ENCODE data around the gene CRYBG2.

CRYBG2 gene

DNA sequence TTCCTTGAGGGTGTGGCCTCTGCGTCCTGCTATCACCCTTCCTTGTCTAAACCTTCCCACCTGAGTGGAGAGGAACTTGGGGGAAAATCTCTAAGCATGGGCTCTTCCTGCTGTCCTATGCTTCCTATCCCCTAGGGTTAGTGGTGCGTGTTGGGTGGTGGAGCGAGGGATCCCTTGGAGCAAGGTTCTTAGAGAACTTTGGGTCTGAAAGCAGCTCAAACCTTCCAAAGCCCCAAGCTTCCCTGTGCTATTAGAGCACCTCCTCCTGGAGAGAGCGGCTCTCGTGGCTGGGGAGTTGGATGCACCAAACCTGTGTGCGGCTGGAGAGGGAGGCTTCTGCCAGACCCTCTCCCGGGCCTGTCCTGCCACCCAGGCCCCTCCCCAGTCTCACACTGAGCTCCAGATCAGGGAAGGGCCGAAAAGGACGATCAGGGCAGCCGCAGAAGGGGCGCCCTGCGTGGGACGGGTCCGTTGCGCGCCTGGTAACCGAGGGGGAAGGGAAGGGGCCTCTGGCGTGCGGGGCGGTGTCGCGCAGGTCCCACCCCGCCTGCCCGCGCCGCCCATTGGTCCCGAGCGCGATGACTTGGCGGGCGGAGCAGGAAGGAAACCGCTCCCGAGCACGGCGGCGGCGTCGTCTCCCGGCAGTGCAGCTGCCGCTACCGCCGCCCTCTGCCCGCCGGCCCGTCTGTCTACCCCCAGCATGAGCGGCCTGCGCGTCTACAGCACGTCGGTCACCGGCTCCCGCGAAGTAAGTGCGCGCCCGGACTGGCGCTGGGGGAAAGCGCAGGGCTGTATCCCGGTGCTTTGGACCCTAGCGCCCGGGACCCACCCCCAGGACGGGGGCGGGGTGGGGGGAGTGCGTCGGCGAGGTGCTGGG is 74.2 kb downstream of the CRYBG2 start, which contains the start of gene SH3BGRL3:
SH3BGRL3 (plus strand) TSS at position 631 of the 877 bp plus-strand sequence; CDS start at position 701, 70 bp downstream.
- peak; percentile 85 to 88 for DNase-seq

DNA sequence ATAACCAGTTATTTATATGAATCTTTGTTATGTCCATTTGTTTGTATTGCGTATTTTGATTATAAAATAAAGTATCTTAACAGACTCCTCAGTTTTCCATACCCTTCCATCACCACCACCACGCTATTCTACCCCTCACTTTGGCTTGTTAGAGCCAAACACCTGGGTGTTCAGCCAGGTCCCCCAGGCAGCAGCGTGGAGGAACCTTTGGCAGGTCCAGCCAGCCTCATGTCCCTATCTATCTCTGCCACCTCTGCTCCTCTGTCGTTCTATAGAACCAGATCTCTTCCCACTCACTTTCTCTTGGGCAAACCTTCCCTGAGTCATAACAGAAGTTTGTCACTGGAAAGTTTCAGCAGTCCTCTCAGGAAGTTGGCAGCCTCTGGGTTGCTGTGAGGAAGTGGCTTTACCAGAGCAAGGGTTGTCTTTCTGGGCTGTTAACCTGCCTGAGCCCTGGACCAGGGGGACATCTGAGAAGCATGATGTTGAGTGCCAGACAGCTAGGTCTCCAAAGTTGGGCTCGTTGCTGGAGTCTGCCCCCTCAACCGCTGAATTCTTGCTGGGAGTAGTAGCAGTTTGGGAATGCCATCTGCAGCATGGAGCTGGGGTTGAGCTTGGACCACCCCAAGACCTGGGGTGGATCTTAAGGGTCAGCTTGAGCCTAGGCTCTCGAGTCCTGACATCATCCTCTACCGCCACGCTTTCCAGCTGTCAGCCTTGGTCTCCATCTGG is 75.0 kb downstream of the CRYBG2 start:
- peak; percentile 58 to 70 for DNase-seq

DNA sequence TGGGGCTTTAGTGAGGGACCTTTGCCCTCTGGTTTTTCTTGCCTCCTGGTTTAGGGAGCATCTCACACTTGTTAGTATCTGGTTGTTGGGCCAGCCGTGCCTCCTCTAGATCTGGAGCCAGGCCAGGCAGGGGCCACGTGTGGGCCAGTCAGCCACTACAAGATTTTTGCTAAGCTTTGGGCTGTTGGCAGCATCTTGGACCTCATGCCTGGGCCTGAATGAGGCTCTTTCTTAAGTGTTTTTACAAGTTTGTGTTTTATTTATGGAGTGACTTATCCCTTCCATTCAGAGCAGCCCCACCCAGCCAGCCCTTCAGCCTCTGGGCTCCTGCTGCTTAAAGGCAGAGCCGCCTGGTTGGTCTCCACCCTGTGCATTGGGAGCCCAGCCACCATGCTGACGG is 75.6 kb downstream of the CRYBG2 start:
- peak; percentile 21 to 35 for DNase-seq

- DNase-seq, result no peak
These were observed 76.2 kb downstream of the CRYBG2 start for GRCh38 chr1:26277719-26278118.

GRCh38 chr1:26277261-26277661 is 76.7 kb downstream of the CRYBG2 start:
- no peak for DNase-seq

- DNase-seq, result no peak
These were observed 77.5 kb downstream of the CRYBG2 start for GRCh38 chr1:26276432-26276838.

DNA sequence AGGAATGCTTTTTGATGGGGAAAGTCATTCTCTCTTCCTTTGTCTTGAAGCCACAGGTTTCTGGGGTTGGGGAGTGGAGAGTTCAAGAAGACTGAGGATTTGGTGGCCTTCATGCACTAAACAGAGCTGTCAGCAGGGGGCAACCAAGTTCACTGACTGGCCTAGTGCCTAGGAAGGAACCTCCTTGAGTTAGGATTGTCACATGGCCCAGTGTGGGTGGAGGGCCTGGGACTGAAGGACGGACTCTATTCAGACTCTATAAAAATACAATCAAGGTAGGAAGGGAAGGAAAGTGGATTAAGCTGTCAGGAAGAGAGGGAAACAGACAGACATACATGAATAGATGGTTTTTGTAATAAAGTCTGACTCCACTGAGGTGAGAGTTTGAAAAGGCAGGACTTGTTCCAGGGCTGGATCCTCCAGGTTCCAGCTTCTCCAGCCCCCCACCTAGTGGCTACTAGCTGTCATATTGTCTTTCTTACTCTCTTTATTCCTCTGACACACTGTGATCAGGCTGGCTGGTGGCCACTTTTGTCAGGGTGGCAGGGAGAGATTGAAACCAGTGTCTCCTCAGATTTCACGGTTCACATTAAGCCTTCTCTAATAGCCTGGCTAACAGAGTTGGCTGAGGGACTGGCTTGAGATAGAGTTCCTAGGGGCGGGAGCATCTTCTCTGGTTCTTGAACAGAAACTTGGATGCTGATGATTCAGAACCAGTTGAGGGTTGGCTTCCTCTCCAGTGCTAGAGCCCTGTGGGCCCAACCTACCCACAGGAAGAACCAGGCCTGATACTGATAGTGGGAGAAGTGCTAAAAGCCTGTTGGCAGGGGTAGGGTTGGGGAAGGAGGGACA is 78.1 kb downstream of the CRYBG2 start:
- DNase-seq, result peak; percentile 85 to 90

DNA sequence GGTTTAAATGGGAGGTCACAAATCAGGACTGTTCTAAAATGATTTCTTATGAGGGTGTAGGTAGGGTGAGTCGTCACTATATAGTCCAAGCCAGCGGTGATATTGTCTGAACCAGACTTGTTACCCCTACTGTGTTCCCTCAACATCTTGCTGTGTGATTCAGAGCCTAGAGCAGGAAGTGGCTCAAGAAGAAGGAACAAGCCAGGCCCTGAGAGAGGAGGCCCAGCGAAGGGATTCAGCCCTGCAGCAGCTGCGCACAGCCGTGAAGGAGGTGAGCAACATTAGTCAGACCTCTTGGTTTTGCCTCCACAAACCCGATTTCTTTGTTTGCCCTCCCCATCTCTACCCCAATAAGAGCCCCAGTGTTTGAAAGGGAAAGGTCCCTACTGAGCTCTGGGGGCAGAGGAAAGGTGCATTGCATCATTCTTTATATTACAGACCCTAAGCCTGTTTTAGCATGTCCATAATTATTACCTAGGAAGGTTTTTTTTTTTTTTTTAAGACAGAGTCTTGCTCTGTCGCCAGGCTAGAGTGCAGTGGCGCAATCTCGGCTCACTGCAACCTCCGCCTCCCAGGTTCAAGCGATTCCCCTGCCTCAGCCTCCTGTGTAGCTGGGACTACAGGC is 79.0 kb downstream of the CRYBG2 start:
- peak; percentile 10 to 16 for DNase-seq

Data from activated CD4-positive, alpha-beta T cell treated with anti-CD3 and anti-CD28 coated beads, Interleukin-2, amount 50 U/mL, for 48 hours (primary cell).